OCI-M2 (cell line): ENCODE results near the gene MLXIP.
"Not testable (repeated sequence)": the region's sequence is repeated elsewhere in the genome, so short reads cannot be mapped to it uniquely, and the experiment has no call there.

Source experiments
- DNase-seq: peaks from one replicate; lab custom pipeline; 2025; ENCODE audit not compliant: unreplicated experiment; lab: John Stamatoyannopoulos, UW

Gene MLXIP

GRCh38 chr12:122054842-122055520 lies 23.6 kb upstream of the MLXIP start:
- no peak for DNase-seq

DNA sequence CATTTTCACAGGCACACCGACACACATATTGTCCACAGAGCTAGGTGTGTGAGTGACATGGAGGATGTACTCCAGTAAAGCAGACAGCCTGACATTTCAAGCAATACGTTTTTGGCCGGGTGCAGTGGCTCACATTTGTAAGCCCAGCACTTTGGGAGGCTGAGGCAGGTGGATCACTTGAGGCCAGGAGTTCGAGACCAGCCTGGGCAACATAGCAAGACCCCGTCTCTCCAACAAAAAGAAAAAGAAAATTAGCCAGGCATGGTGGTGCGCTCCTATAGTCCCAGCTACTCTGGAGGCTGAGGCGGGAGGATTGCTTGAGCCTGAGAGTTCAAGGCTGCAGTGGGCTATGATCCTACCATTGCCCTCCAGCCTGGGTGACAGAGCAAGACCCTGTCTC lies 22.1 kb upstream of the MLXIP start:
- not testable (repeated sequence) for DNase-seq

- DNase-seq = no peak
Observed at GRCh38 chr12:122057007-122057735, 21.4 kb upstream of the MLXIP start.

DNA sequence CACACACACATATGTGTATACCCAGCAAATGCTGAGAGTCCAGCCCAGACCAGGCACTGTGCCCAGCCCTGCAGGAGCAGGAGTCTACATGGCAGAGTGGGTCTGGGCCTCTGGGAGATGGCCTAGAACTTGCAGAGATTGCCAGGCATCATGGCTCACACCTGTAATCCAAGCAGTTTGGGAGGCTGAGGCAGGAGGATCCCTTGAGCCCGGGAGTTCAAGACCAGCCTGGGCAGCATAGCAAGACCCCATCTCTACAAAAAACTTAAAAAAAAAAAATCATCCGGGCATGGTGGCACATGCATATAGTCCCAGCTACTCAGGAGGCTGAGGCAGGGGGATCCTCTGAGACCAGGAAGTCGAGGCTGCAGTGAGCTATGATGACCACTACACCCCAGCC lies 20.8 kb upstream of the MLXIP start:
- DNase-seq = no peak

GRCh38 chr12:122058549-122059149 lies 19.9 kb upstream of the MLXIP start:
- DNase-seq = no peak

DNA sequence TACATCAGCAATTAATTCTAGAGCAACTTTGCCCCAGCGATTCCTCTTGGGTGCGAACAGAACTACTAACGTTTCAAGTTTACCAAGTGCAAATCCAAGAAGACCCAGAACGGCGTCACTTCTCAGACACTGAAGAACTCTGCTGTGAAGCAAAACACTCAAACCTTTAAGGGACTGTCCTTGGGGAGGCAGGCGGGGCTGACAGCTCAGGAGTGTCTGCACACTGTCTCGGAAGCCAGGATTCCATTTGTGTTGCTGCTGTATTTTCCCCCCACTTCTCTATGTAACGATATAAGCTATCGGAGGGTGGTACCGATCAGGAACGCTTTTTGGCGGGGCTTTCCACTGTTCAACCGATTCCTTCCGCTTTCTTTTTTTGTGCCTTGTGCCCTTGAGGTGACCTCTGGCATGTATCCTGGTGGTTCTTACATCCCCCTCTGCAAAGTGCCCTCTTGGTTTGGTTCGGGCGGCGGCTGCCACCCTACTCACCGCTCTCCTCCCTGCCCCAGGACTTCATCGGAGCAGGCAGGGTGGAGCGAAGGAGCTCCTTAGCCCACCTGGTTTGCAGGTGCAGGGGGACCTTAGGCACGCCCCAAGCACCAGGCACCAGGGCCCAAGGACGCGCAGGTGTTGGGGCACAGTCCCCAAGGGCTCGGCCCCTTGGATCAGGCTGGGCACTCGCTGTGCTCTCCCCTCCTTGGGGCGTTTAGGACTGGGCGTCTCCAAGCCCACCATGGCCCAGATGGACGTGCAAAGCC lies 19.2 kb upstream of the MLXIP start:
- DNase-seq = no peak

GRCh38 chr12:122060081-122060501 lies 18.5 kb upstream of the MLXIP start:
- no peak for DNase-seq

- no peak for DNase-seq
Observed at GRCh38 chr12:122061253-122061652, 17.3 kb upstream of the MLXIP start.

- DNase-seq = no peak
Observed at GRCh38 chr12:122062832-122063693, 15.5 kb upstream of the MLXIP start.

GRCh38 chr12:122063694-122064024 lies 14.9 kb upstream of the MLXIP start:
- DNase-seq = no peak

DNA sequence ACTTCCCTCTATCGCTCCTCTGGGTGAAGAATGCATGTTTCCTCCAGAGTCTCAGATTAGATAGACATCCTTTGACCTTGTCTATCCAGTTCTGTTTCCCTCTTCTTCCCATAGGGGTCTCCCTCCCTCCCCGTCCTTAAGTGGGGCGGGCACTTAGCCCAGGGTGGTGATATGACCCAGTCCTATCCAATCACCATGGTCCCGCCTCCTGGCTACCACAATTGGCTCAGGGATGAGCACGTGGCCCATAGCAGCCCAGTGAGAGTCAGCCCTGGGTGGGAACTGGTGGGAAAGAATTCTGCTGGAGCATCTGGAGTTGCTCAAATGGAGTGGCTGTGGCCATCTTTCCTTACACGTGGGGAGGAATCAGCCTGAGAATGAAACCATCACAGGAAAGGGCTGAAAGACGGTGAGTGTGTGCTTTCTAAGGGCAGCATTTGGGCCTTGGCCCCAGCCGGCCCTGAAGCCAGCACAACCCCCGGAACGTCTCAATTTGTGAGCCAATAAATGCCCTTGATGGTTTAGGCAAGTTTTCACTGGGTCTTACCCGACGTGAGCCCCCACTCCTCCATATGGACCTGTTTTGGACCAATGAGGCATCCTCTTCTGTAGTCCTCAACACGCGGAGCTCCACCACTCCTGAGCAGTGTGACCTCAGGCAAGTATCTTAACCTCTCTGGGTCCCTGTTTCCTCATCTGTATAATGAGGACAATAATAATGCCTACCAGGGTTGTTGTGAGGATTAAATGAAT lies 14.4 kb upstream of the MLXIP start:
- DNase-seq = peak; percentile 74

GRCh38 chr12:122064780-122065588 lies 13.6 kb upstream of the MLXIP start:
- no peak for DNase-seq

- no peak for DNase-seq
Observed at GRCh38 chr12:122067548-122067947, 11.0 kb upstream of the MLXIP start.

DNA sequence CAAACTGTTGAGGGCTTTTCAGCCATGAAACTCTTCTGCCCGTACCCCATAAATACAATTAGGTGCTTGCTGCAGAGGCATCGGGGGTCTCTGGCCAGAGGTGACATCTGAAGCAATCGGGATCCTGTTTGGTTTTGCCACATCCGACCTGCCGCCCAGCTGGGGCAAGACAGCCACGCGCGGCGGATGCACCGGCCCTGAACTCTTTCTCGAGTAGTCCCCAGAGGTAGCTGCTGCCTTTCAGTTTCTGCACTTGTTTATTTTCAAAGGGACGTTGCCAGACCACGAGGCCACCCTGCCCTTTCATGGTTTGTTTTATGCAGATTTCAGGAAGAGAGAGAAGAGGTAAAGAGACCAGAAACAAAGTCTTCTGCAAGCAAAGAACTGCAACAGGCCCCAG lies 10.6 kb upstream of the MLXIP start:
- DNase-seq = no peak

GRCh38 chr12:122072031-122072970 lies 6.3 kb upstream of the MLXIP start:
- DNase-seq = no peak

GRCh38 chr12:122073815-122074214 lies 4.7 kb upstream of the MLXIP start:
- no peak for DNase-seq

GRCh38 chr12:122076743-122077495 lies 1.6 kb upstream of the MLXIP start:
- DNase-seq = no peak
